HCT116 (cell line): ENCODE measurements around the gene PRKAA2. TPM values are rescaled to one million over a fixed set of nuclear protein-coding genes. Genes with fewer than 3 reads are reported as not detected.

Source experiments
- ATAC-seq: fragments of 200-7000 bp; cut with Tn5 transposase; 2 replicates; pipeline ENCODE4 v1.9.1; 2020; ENCODE audit warnings: mild to moderate bottlenecking, moderate library complexity
- BruUV-seq: library from RNA; stranded (reverse); fragments of 400-500 nt; replicated peaks from 2 replicates; lab custom pipeline; 2021; lab: Mats Ljungman, UMichigan
- CTCF ChIA-PET: fragments of 300-600 bp; sonication (Branson Sonifier 250); formaldehyde crosslinking; loops from one replicate; lab custom pipeline; 2021; ENCODE audit warnings: antibody characterized with exemption; lab: Charles Lee
- POLR2A ChIA-PET: fragments of 300-600, 350-600 bp; sonication (Branson Sonifier 250); formaldehyde crosslinking; loops from one replicate; lab custom pipeline; 2021; ENCODE audit warnings: antibody characterized with exemption; lab: Charles Lee
- RAD21 ChIA-PET, 2 experiments: fragments of 300-600 bp; sonication (Branson Sonifier 250); formaldehyde crosslinking; loops; one replicate each; lab custom pipeline; 2023; ENCODE audit warnings: low total read pairs in 2 of 2; ENCODE audit not compliant: uncharacterized antibody in 2 of 2, unreplicated experiment in 2 of 2, low non-redundant PET in 1 of 2; lab: Charles Lee
- DNase-seq: peaks from one replicate; pipeline ENCODE4 v3.0.0-alpha.2; 2010; ENCODE audit warnings: low read depth, low spot score
- H2AFZ ChIP-seq: fragments of 200-600 bp; shearing (Covaris generic), sonication (generic); 2 replicates; pipeline ENCODE4 v1.6.1; 2017; ENCODE audit warnings: low read depth, mixed run types, mixed read lengths, antibody characterized with exemption, low read length; ENCODE audit not compliant: poor library complexity, severe bottlenecking
- H3K27ac ChIP-seq: 2 replicates; pipeline ENCODE4 v1.5.1; 2012; ENCODE audit warnings: low read depth, low read length
- H3K27me3 ChIP-seq: fragments of 200-600 bp; sonication (generic); 2 replicates; pipeline ENCODE4 v1.6.1; 2016; ENCODE audit warnings: mixed run types, low read length, mixed read lengths; ENCODE audit not compliant: insufficient read depth
- H3K36me3 ChIP-seq, 2 experiments: fragments of 200-500 bp in 1 of 2; fragments of 200-600 bp in 1 of 2; sonication (Bioruptor generic) in 1 of 2; sonication (generic) in 1 of 2; 2 replicates each; pipeline versions ENCODE4 v1.5.1 to v1.6.1; 2014 to 2016; ENCODE audit warnings: low read length in 2 of 2, inconsistent platforms in 1 of 2, mixed read lengths in 1 of 2, mixed run types in 1 of 2; ENCODE audit not compliant: insufficient read depth in 2 of 2, control insufficient read depth in 1 of 2
- H3K4me1 ChIP-seq, 2 experiments: fragments of 200-600 bp in 1 of 2; sonication (generic) in 1 of 2; 2 replicates each; pipeline versions ENCODE4 v1.5.1 to v1.6.1; 2012 to 2017; ENCODE audit warnings: low read length in 2 of 2, inconsistent platforms in 1 of 2, mild to moderate bottlenecking in 1 of 2, mixed read lengths in 1 of 2, mixed run types in 1 of 2, moderate library complexity in 1 of 2; ENCODE audit not compliant: insufficient read depth in 2 of 2, control insufficient read depth in 1 of 2
- H3K4me2 ChIP-seq: fragments of 200-600 bp; sonication (generic); 2 replicates; pipeline ENCODE4 v1.6.1; 2017; ENCODE audit warnings: mixed run types, low read length, mixed read lengths
- H3K4me3 ChIP-seq, 2 experiments: fragments of 200-600 bp in 1 of 2; sonication (generic) in 1 of 2; replicated peaks in 1 of 2; 2 replicates each; pipeline ENCODE4 v1.5.1; 2011 to 2016; ENCODE audit warnings: low read length in 2 of 2, control low read depth in 1 of 2, low read depth in 1 of 2, mild to moderate bottlenecking in 1 of 2, mixed read lengths in 1 of 2, mixed run types in 1 of 2
- H3K79me2 ChIP-seq: fragments of 200-600 bp; sonication (generic); 2 replicates; pipeline ENCODE4 v1.6.1; 2017; ENCODE audit warnings: mild to moderate bottlenecking, mixed run types, low read length, moderate library complexity, mixed read lengths; ENCODE audit not compliant: insufficient read depth
- H3K9ac ChIP-seq: fragments of 200-600 bp; sonication (generic); 2 replicates; pipeline ENCODE4 v1.6.1; 2016; ENCODE audit warnings: low read length, mixed read lengths
- H3K9me2 ChIP-seq: fragments of 200-600 bp; sonication (generic), shearing (Covaris generic); 2 replicates; pipeline ENCODE4 v1.6.1; 2017; ENCODE audit warnings: mixed run types, mild to moderate bottlenecking, moderate library complexity; ENCODE audit not compliant: insufficient read depth
- H3K9me3 ChIP-seq, 2 experiments: fragments of 200-500 bp in 1 of 2; fragments of 200-600 bp in 1 of 2; sonication (Bioruptor generic) in 1 of 2; sonication (generic) in 1 of 2; 2 replicates each; pipeline ENCODE4 v1.6.1; 2014 to 2017; ENCODE audit warnings: low read length in 2 of 2, mixed read lengths in 2 of 2, inconsistent platforms in 1 of 2, low read depth in 1 of 2, mild to moderate bottlenecking in 1 of 2, mixed run types in 1 of 2, moderate library complexity in 1 of 2; ENCODE audit not compliant: control insufficient read depth in 1 of 2, insufficient read depth in 1 of 2
- H4K20me1 ChIP-seq: fragments of 200-600 bp; sonication (generic), shearing (Covaris generic); 2 replicates; pipeline ENCODE4 v1.6.1; 2017; ENCODE audit warnings: mixed run types, mild to moderate bottlenecking, moderate library complexity; ENCODE audit not compliant: insufficient read depth
- ATF3 ChIP-seq: IDR thresholded peaks from 2 replicates; pipeline ENCODE4 v1.6.1; 2012
- CBX3 ChIP-seq: IDR thresholded peaks from 2 replicates; pipeline ENCODE4 v1.6.1; 2012; ENCODE audit warnings: low read depth
- CEBPB ChIP-seq: IDR thresholded peaks from 2 replicates; pipeline ENCODE4 v1.6.1; 2012; ENCODE audit warnings: low read depth
- CTCF ChIP-seq, 3 experiments: fragments of 200-600 bp in 1 of 3; sonication (generic) in 1 of 3; IDR thresholded peaks in 2 of 3; conservative IDR thresholded peaks in 1 of 3; 2 replicates each; pipeline ENCODE4 v1.5.1; 2012 to 2017; ENCODE audit warnings: low read depth in 2 of 3, low read length in 2 of 3, antibody characterized with exemption in 1 of 3, borderline replicate concordance in 1 of 3, control low read depth in 1 of 3, mild to moderate bottlenecking in 1 of 3, mixed read lengths in 1 of 3, mixed run types in 1 of 3, moderate library complexity in 1 of 3; ENCODE audit not compliant: insufficient read depth in 1 of 3
- FOSL1 ChIP-seq: IDR thresholded peaks from 2 replicates; pipeline ENCODE4 v1.6.1; 2012; ENCODE audit warnings: low read depth
- JUND ChIP-seq: IDR thresholded peaks from 2 replicates; pipeline ENCODE4 v1.6.1; 2012
- MAX ChIP-seq: IDR thresholded peaks from 2 replicates; pipeline ENCODE4 v1.6.1; 2012
- POLR2A ChIP-seq: IDR thresholded peaks from 2 replicates; pipeline ENCODE4 v1.7.0; 2011; ENCODE audit warnings: borderline replicate concordance; ENCODE audit not compliant: insufficient read depth, insufficient read length; ENCODE audit errors: extremely low read depth
- REST ChIP-seq: IDR thresholded peaks from 2 replicates; pipeline ENCODE4 v1.6.1; 2012; ENCODE audit warnings: low read depth
- SIN3A ChIP-seq: IDR thresholded peaks from 2 replicates; pipeline ENCODE4 v1.6.1; 2012; ENCODE audit warnings: low read depth
- YY1 ChIP-seq: IDR thresholded peaks from 2 replicates; pipeline ENCODE4 v1.6.1; 2011; ENCODE audit warnings: low read length, low read depth, moderate library complexity, mild to moderate bottlenecking; ENCODE audit not compliant: insufficient replicate concordance; ENCODE audit errors: extremely low read depth
- ZBTB33 ChIP-seq: IDR thresholded peaks from 2 replicates; pipeline ENCODE4 v1.6.1; 2011; ENCODE audit warnings: mild to moderate bottlenecking, low read length, moderate library complexity; ENCODE audit not compliant: insufficient replicate concordance; ENCODE audit errors: extremely low read depth
- ZNF274 ChIP-seq: fragments of 200-500 bp; sonication (Bioruptor generic); IDR thresholded peaks from 2 replicates; pipeline ENCODE4 v1.6.1; 2014; ENCODE audit warnings: mild to moderate bottlenecking, low read depth, low read length, inconsistent platforms
- intact Hi-C: fragments of 100-400 bp; cut with micrococcal nuclease; formaldehyde crosslinking; loops from 2 replicates; pipeline ENCODE4 v1.10.0; 2022
- total RNA-seq: library from RNA; stranded (reverse); gene quantifications from one replicate; pipeline ENCODE4 v1.2.1, GENCODE V29; 2021; ENCODE audit not compliant: unreplicated experiment

The PRKAA2 gene
- total RNA-seq, 1 experiment from 2014 or later = 1.6 TPM

- CTCF ChIA-PET = no interaction called here
- no peaks in the 10 kb centered on the region for H3K79me2 ChIP-seq
- DNase-seq = no peak
- no peaks in the 10 kb centered on the region for H4K20me1 ChIP-seq
- H3K9ac ChIP-seq = no peak overlapping the region
- no peaks in the 10 kb centered on the region for H3K9me3 ChIP-seq
- no TSS peak for BruUV-seq
- H3K27me3 ChIP-seq = 0 out of 2 replicates have a peak, but pooled peaks cover 6% of the 10 kb centered on the region
- no peaks in the 10 kb centered on the region for H3K4me1 ChIP-seq
- H3K4me3 ChIP-seq = no peak overlapping the region
- no peaks in the 10 kb centered on the region for H3K36me3 ChIP-seq
- H3K4me2 ChIP-seq = no peak overlapping the region
- H2AFZ ChIP-seq = no peak overlapping the region
- no peak for TF ChIP-seq ZNF274
- TF ChIP-seq, all 23 proteins: peak for 0
- Histone ChIP-seq H3K9me2 (no peaks in the 10 kb centered on the region), H3K27ac (no peak overlapping the region)
- no peak for ATAC-seq
- ChIA-PET POLR2A (no interaction called here), RAD21 (no interaction called here)
- intact Hi-C loops = no loop called here
Measured at GRCh38 chr1:56728964-56729363, 83.8 kb downstream of the PRKAA2 start.

- H3K27me3 ChIP-seq = peaks cover 4% of the 10 kb centered on the region; the same call in 1 of the 2 replicates
- no peak overlapping the region for H3K4me3 ChIP-seq
- ChIA-PET POLR2A (no interaction called here), RAD21 (no interaction called here), CTCF (no interaction called here)
- H3K27ac ChIP-seq = no peak overlapping the region
- ATAC-seq (no peak), DNase-seq (no peak)
- no peaks in the 10 kb centered on the region for H3K9me2 ChIP-seq
- H3K79me2 ChIP-seq = no peaks in the 10 kb centered on the region
- no peak overlapping the region for H3K9ac ChIP-seq
- H4K20me1 ChIP-seq = no peaks in the 10 kb centered on the region
- BruUV-seq = no TSS peak
- no peaks in the 10 kb centered on the region for H3K36me3 ChIP-seq
- intact Hi-C loops = no loop called here
- no peaks in the 10 kb centered on the region for H3K4me1 ChIP-seq
- H2AFZ ChIP-seq = no peak overlapping the region
- no peak overlapping the region for H3K4me2 ChIP-seq
- H3K9me3 ChIP-seq = no peaks in the 10 kb centered on the region
- TF ChIP-seq YY1 (no peak), CTCF (IDR thresholded peaks at IDR 0.05 in 2 of 3, conservative IDR thresholded peaks at IDR 0.05 in 1 of 3; ENCODE audit: borderline replicate concordance in 1 of 3, insufficient read depth in 1 of 3, low read depth in 2 of 3, low read length in 2 of 3) (no peak), ZNF274 (no peak), JUND (no peak), FOSL1 (no peak), POLR2A (no peak), MAX (no peak), CBX3 (no peak), ATF3 (no peak), SIN3A (no peak), CEBPB (no peak), REST (no peak), ZBTB33 (no peak)
Measured at GRCh38 chr1:56745231-56745630, 100.1 kb downstream of the PRKAA2 start.
